ENCODE data around the gene DGUOK.

The DGUOK gene

GRCh38 chr2:73999881-74000597, 73.4 kb downstream of the DGUOK start:
- no peak for DNase-seq (ENCODE audit: low spot score)
- TF ChIP-seq, protein P1, sequence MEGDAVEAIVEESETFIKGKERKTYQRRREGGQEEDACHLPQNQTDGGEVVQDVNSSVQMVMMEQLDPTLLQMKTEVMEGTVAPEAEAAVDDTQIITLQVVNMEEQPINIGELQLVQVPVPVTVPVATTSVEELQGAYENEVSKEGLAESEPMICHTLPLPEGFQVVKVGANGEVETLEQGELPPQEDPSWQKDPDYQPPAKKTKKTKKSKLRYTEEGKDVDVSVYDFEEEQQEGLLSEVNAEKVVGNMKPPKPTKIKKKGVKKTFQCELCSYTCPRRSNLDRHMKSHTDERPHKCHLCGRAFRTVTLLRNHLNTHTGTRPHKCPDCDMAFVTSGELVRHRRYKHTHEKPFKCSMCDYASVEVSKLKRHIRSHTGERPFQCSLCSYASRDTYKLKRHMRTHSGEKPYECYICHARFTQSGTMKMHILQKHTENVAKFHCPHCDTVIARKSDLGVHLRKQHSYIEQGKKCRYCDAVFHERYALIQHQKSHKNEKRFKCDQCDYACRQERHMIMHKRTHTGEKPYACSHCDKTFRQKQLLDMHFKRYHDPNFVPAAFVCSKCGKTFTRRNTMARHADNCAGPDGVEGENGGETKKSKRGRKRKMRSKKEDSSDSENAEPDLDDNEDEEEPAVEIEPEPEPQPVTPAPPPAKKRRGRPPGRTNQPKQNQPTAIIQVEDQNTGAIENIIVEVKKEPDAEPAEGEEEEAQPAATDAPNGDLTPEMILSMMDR (IDR thresholded peaks at IDR 0.05; ENCODE audit: extremely low read depth, insufficient read depth, missing control alignments): no peak
- in situ Hi-C loops (cut with MboI; ENCODE audit: low pct_unique_long_range_greater_than_20kb, low sequenced_read_pairs, unreplicated experiment): no loop called here

GRCh38 chr2:74000666-74001065, 74.0 kb downstream of the DGUOK start:
- no peak for DNase-seq (ENCODE audit: low spot score)
- TF ChIP-seq, protein P1 (IDR thresholded peaks at IDR 0.05; ENCODE audit: extremely low read depth, insufficient read depth, missing control alignments): no peak
- in situ Hi-C loops (cut with MboI; ENCODE audit: low pct_unique_long_range_greater_than_20kb, low sequenced_read_pairs, unreplicated experiment): no loop called here

DNA sequence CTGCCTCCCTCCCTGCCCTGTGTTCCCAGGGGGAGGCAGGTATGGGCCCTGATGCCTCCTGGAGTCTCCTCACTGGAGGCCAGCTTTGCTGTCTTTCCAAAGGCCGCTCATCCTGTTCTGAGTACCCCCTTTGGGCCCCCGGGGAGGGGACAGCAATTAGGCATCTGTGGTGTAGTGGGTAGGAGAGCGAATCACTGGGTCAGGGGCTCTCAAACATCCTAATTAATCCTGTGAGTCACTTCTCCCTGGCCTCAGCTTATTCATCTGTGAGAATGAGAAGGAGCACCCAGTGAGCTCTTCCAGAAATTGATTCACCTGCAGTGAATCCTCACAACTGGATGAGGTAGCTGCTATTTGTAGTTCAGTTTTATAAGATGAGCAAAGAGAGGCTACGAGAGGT, 74.4 kb downstream of the DGUOK start:
- DNase-seq (ENCODE audit: low spot score): no peak
- in situ Hi-C loops (cut with MboI; ENCODE audit: low pct_unique_long_range_greater_than_20kb, low sequenced_read_pairs, unreplicated experiment): no loop called here

DNA sequence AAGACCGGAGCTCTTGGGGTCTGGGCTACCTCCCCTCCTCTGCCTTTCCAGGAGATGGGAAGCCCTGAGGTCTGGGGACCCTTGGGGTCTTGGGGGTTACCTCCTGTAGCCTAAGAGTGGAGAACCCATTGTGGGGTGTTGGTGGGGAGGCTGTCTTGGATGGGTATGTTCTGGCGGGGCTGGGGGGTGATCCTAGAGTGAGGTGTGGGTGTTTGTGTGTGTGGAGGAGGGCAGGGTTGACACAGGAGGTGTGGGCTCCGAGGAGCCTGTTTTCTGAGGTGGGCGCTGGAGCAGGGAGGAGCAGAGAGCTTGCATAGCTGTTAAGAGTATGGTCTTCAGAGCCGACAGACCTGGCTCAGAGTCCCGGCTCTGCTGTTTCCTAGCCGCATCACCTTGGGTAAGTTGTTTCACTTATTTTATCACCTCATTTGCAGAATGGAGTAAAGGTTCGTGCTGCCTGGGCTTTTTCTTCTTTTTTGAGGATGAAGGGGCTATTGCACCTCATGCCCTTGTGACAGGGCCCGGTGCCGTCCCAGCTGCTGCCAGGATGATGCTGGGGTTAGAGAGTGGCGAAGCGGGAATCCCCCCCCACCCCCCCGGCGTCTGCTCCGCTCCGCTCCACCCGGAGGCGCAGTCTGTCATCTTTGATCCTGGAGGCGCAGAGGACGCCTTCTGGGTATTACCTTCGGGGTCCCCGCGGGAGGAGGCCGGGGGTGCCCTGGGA, 75.3 kb downstream of the DGUOK start:
- TF ChIP-seq, protein P1 (IDR thresholded peaks at IDR 0.05; ENCODE audit: extremely low read depth, insufficient read depth, missing control alignments): no peak
- no peak for DNase-seq (ENCODE audit: low spot score)
- in situ Hi-C loops (cut with MboI; ENCODE audit: low pct_unique_long_range_greater_than_20kb, low sequenced_read_pairs, unreplicated experiment): no loop called here

More for the DNA sequence above, 74.4 kb downstream of the DGUOK start:
- TF ChIP-seq, protein P1 (IDR thresholded peaks at IDR 0.05; ENCODE audit: extremely low read depth, insufficient read depth, missing control alignments): no peak

DNA sequence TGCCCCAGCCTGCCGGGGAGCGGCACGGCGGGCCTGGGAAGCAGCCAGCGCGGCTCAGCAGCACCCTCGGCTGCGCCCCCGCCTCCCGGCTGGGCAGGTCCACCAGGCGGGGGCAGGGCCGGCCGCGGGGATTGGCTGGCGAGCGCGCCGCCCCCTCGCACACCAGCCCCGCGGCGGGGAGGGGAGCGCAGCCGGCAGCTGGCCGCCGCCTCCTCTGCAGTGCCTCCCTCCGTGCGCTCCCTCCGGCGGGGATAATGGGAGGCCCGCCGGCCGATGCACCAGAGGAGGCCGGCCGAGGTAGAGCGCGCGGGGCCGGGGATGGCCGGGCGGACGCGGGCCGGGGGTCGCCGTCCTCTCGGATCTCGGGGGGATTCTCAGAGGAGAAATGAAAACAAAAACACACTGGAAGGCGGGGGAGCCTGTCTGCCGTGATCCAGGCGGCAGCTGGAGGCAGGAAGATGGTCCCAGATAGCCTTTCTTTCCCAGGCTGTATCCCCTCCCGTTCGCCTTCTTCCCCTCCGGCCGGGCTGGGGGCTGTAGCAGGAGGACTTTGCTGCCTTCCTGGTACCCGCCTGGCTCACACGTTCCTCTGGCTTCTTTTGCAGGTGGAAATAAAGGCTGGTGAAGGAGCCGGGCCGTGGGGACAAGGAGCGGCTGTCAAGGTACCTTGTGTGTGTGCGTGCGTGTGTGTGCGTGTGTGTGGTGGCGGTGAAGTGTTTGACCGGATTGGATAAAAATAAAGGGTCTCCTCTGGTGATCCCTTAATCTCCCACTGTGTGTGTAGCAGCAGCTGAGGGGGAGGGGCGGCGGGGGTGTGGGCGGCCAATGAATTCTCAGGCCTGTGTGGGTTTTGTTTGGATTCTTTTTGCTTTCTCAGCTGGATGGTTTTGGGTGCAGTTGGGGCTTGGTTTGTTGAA, 76.1 kb downstream of the DGUOK start:
- peak; percentile 94 for DNase-seq (ENCODE audit: low spot score)
- in situ Hi-C loops (cut with MboI; ENCODE audit: low pct_unique_long_range_greater_than_20kb, low sequenced_read_pairs, unreplicated experiment): no loop called here
- TF ChIP-seq, protein P1 (IDR thresholded peaks at IDR 0.05; ENCODE audit: extremely low read depth, insufficient read depth, missing control alignments): no peak

GRCh38 chr2:74003494-74004211, 77.0 kb downstream of the DGUOK start:
- no peak for DNase-seq (ENCODE audit: low spot score)
- in situ Hi-C loops (cut with MboI; ENCODE audit: low pct_unique_long_range_greater_than_20kb, low sequenced_read_pairs, unreplicated experiment): no loop called here
- TF ChIP-seq, protein P1 (IDR thresholded peaks at IDR 0.05; ENCODE audit: extremely low read depth, insufficient read depth, missing control alignments): no peak

Data from GM13977 (cell line).